RWPE2 (cell line): ENCODE results near the gene SYNCRIP.

Experiments used
- ATAC-seq: fragments of 200-7000 bp; cut with Tn5 transposase; 3 replicates; pipeline ENCODE4 v1.9.1; 2021; ENCODE audit warnings: low read depth
- DNase-seq: peaks from one replicate; pipeline ENCODE4 v3.0.0-alpha.2; 2020; ENCODE audit warnings: low spot score
- H3K27ac ChIP-seq: fragments of 450-650 bp; 2 replicates; pipeline ENCODE4 v1.5.1; 2017; ENCODE audit warnings: mild to moderate bottlenecking; ENCODE audit not compliant: poor library complexity, severe bottlenecking
- H3K27me3 ChIP-seq: fragments of 250-450 bp; sonication (Bioruptor Pico); 2 replicates; pipeline ENCODE4 v1.5.1; 2021; ENCODE audit warnings: mild to moderate bottlenecking, moderate library complexity; ENCODE audit not compliant: insufficient read depth, poor library complexity, severe bottlenecking
- H3K36me3 ChIP-seq: fragments of 250-450 bp; sonication (Bioruptor Pico); 2 replicates; pipeline ENCODE4 v1.5.1; 2020; ENCODE audit warnings: low read depth, mild to moderate bottlenecking, moderate library complexity
- H3K4me1 ChIP-seq: fragments of 250-450 bp; sonication (Bioruptor Pico); 2 replicates; pipeline ENCODE4 v1.5.1; 2021; ENCODE audit warnings: mild to moderate bottlenecking, moderate library complexity; ENCODE audit not compliant: insufficient read depth, poor library complexity, severe bottlenecking
- H3K4me3 ChIP-seq: fragments of 250-450 bp; sonication (Bioruptor Pico); 2 replicates; pipeline ENCODE4 v1.5.1; 2021; ENCODE audit warnings: mild to moderate bottlenecking, moderate library complexity; ENCODE audit not compliant: severe bottlenecking
- H3K9me3 ChIP-seq: fragments of 250-450 bp; sonication (Bioruptor Pico); 2 replicates; pipeline ENCODE4 v1.5.1; 2021; ENCODE audit warnings: mild to moderate bottlenecking, moderate library complexity; ENCODE audit not compliant: severe bottlenecking
- CTCF ChIP-seq: fragments of 450-650 bp; IDR thresholded peaks from one replicate; pipeline ENCODE4 v1.5.1; 2017; ENCODE audit warnings: mild to moderate bottlenecking, moderate library complexity; ENCODE audit not compliant: poor library complexity, severe bottlenecking

The SYNCRIP gene

DNA sequence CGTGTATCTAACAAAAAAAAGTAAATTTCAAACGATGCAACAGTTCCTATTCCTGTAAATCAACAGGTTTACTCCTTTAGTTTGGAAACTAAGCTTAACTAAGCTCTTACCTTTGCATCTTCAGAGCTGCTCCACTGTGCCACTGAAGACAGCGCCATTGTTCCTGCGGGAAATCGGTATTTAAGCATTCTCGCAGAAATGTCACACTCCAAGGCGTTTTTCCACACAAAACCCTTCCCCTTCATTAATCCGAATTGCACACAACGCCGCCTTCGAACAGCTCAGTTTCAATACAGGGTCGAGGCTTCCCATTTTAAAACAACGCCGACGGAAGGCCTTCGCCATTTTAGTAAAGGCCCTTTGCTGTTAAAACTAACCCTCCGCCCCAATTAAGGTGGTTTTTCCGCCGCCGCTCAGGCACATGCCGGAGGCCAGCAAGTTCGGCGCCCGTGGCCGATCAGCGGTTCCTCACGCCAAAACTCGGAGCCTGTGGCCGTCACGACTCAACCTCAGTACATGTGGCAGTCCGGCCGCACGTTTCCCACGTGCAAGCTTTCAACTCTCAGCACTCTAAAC, 35.4 kb upstream of the SYNCRIP start:
- no peak for TF ChIP-seq CTCF
- H3K4me3 ChIP-seq, result peak overlapping the region; percentile 73
- H3K4me1 ChIP-seq, result peaks cover 13% of the 10 kb centered on the region
- H3K27ac ChIP-seq, result peak overlapping the region; percentile 93
- no peak for ATAC-seq
- no peaks in the 10 kb centered on the region for H3K27me3 ChIP-seq
- no peak for DNase-seq
- H3K9me3 ChIP-seq, result peaks cover 2% of the 10 kb centered on the region
- peaks cover 40% of the 10 kb centered on the region for H3K36me3 ChIP-seq

DNA sequence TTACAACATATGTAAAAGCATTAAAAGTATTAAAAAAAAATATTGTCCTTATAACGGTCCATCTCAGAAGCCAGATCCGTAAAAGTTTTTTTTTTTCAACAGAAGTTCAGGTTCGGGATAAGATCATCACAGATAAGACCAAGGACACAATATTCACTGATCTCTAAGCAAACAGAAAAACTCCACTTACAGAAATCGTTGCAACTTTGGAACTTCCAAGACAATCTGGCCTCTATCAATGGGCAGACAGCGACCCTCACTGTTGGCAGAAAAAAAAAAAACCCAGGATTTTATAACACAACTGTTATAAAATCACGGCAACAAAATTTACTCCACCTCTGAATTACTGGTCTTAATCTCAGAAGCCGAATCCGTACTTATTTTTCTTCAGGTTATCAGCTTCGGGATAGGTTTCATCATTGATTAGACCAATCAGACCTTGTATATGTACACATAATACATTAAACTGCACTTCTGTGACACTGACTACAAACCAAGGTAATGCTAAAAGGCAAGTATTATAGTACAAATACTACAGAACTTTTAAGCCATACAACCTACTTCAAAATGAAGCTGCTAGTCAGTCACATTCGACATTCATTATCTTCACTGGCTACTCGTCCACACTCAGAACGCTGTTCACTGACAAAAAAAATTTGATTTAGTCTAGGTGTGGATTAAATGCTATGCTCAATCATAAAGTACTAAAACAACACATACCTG, 34.7 kb upstream of the SYNCRIP start:
- H3K9me3 ChIP-seq, result peaks cover 2% of the 10 kb centered on the region
- peak overlapping the region; percentile 93 for H3K27ac ChIP-seq
- H3K4me3 ChIP-seq, result peak overlapping the region; percentile 73
- H3K36me3 ChIP-seq, result peaks cover 44% of the 10 kb centered on the region
- TF ChIP-seq CTCF, result no peak
- ATAC-seq (no peak), DNase-seq (no peak)
- H3K27me3 ChIP-seq, result no peaks in the 10 kb centered on the region
- peaks cover 13% of the 10 kb centered on the region for H3K4me1 ChIP-seq

GRCh38 chr6:85676086-85676729, 33.5 kb upstream of the SYNCRIP start:
- Histone ChIP-seq H3K4me3 (peak overlapping the region; percentile 73), H3K4me1 (peaks cover 13% of the 10 kb centered on the region), H3K27ac (peak overlapping the region; percentile 93), H3K9me3 (peaks cover 2% of the 10 kb centered on the region), H3K36me3 (peaks cover 44% of the 10 kb centered on the region), H3K27me3 (no peaks in the 10 kb centered on the region)
- no peak for TF ChIP-seq CTCF
- ATAC-seq (no peak), DNase-seq (no peak)

- no peaks in the 10 kb centered on the region for H3K27me3 ChIP-seq
- ATAC-seq (peak; percentile 55), DNase-seq (no peak)
- peak overlapping the region; percentile 93 for H3K27ac ChIP-seq
- H3K9me3 ChIP-seq, result peaks cover 2% of the 10 kb centered on the region
- peak overlapping the region; percentile 73 for H3K4me3 ChIP-seq
- peaks cover 44% of the 10 kb centered on the region for H3K36me3 ChIP-seq
- H3K4me1 ChIP-seq, result peaks cover 18% of the 10 kb centered on the region
- no peak for TF ChIP-seq CTCF
These were observed 32.5 kb upstream of the SYNCRIP start for GRCh38 chr6:85675030-85675819.
